Epithelial cell of esophagus (primary cell): Measurements from ENCODE around the gene B3GALT5.

Source experiments
- DNase-seq: peaks from one replicate; pipeline ENCODE4 v3.0.0; 2010; ENCODE audit warnings: low read depth
- H3K4me3 ChIP-seq: 2 replicates; pipeline ENCODE4 v1.5.1; 2011; ENCODE audit warnings: mild to moderate bottlenecking, low read length, control low read depth
- TF ChIP-seq, protein P1 (sequence below): IDR thresholded peaks from 2 replicates; pipeline ENCODE4 v1.5.1; 2011; ENCODE audit warnings: low read depth, mild to moderate bottlenecking, low read length, control low read depth, inconsistent platforms; ENCODE audit not compliant: insufficient read depth; ENCODE audit errors: missing control alignments

The B3GALT5 gene, protein sequence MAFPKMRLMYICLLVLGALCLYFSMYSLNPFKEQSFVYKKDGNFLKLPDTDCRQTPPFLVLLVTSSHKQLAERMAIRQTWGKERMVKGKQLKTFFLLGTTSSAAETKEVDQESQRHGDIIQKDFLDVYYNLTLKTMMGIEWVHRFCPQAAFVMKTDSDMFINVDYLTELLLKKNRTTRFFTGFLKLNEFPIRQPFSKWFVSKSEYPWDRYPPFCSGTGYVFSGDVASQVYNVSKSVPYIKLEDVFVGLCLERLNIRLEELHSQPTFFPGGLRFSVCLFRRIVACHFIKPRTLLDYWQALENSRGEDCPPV

DNA sequence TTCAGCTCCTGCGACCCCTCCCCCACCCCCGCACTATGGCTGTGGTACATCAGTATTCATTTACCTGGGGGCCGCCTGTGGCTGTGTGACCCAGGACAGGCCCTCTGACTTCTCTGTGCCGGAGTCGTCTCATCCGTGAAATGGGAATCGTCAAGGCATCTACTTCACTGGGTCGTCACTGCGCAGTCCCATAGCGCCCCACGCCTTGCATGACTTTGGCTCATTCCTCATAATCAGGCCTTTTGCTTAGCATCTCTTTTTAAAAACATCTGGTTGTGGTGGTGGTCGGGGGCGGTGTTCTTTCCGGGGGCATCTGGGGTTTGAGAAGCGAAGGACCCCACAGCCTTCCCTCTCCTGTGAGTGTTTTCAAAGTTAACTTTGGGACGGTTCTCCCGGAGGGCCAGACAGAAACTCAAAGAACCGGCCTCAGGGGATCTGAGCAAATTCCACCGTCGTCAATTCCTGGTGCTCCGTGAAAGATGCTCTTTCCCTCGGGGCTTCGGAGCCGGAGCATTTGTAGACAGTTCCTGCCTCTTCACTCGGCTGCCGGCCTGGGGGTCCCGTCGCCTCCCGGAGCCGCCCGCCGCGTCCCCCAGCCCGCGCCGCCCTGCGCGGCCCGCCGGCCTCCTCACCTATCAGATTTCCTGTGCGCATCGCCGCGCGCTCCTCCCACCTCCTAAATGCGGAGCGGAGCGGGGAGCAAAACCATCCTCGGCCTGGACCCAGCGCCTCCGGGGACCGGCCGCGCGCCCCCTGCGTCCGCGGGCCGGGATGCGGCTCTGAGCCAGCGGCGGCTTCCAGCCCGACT, at the start of gene B3GALT5:
B3GALT5 (plus strand) TSS at position 708 of the 808 bp plus-strand sequence. CDS start 47,620 bp downstream, outside the sequence.
- H3K4me3 ChIP-seq: no peak within 1 kb of the TSS
- peak; percentile 7 for DNase-seq
- TF ChIP-seq, protein P1, sequence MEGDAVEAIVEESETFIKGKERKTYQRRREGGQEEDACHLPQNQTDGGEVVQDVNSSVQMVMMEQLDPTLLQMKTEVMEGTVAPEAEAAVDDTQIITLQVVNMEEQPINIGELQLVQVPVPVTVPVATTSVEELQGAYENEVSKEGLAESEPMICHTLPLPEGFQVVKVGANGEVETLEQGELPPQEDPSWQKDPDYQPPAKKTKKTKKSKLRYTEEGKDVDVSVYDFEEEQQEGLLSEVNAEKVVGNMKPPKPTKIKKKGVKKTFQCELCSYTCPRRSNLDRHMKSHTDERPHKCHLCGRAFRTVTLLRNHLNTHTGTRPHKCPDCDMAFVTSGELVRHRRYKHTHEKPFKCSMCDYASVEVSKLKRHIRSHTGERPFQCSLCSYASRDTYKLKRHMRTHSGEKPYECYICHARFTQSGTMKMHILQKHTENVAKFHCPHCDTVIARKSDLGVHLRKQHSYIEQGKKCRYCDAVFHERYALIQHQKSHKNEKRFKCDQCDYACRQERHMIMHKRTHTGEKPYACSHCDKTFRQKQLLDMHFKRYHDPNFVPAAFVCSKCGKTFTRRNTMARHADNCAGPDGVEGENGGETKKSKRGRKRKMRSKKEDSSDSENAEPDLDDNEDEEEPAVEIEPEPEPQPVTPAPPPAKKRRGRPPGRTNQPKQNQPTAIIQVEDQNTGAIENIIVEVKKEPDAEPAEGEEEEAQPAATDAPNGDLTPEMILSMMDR: no peak

DNA sequence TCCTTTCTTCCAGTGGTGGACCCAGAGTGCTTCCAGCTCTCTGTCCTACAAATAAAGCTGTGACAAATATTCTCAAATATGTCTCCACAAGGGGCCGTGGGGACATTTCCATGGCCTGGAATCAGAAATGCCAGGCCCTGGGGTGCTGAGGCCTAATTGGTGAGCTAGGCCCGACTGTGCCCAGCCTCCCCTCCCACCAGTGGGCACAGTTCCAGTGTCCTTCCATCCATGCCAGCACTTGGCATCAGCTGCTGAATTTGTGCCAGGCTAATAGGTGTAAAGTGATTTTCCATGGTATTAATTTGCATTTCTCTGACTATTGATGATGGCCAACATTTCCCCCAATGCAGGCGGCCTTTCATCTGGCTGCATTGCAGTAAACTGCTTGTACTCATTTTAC, 48.5 kb upstream of the B3GALT5 start:
- no peak for DNase-seq
- no peak overlapping the region for H3K4me3 ChIP-seq
- TF ChIP-seq, protein P1: no peak

DNA sequence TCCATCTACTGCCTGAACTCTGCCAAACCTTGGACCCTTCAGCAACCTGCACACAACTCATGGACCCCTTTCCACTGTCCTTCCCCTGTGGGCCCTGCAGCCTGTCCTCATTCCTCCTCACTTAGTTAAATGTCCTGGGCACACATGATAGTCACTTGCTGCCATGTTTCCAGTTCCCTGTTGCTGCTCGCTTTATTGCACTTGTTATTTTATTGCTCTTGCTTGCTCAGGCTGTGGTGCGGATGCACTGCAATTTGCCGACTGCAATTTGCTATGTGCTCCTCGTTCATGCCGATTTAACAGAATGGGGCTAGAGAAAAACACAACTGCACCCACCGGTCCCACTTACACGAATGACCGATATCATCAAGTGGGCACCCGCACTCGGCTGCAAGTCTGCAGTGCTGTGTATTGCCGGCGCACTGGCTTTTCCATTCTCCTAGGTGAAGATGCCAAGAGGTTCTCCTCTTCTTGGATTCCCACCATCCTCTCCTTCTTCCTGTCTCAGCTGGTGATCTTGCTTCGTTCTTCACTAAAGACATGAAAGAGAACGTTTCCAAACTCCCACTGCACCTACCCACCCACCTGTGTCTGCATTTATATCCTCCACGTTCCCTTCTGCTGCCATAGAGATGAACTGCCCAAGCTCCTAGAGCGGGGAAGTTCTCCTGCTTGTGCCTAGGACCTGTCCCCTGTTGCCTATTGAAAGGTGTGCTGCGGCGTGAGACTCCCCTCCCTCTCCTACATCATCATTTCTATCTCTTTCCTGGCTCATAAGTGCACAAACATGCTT, 45.4 kb upstream of the B3GALT5 start:
- no peak for DNase-seq
- TF ChIP-seq, protein P1: no peak
- H3K4me3 ChIP-seq: no peak overlapping the region

DNA sequence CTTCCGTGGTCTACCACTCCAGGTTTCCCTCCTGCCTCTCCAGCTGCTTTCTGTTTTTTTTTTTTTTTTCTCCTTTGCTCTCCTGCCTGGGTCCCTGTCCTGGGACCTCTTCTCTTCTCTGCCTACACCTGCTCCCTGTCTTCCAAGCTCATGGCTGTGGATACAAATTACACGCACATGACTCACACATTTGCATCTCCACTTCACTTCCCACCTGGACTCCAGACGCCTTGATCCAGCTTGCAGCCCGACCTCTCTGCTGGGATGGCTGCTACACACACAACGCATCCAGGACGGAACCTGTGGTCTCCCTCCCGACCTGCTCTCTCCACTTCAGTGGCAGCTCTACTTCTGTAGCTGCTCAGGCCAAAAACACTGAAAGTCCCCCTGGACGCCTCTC, 44.4 kb upstream of the B3GALT5 start:
- H3K4me3 ChIP-seq: no peak overlapping the region
- DNase-seq: no peak
- TF ChIP-seq, protein P1: no peak

DNA sequence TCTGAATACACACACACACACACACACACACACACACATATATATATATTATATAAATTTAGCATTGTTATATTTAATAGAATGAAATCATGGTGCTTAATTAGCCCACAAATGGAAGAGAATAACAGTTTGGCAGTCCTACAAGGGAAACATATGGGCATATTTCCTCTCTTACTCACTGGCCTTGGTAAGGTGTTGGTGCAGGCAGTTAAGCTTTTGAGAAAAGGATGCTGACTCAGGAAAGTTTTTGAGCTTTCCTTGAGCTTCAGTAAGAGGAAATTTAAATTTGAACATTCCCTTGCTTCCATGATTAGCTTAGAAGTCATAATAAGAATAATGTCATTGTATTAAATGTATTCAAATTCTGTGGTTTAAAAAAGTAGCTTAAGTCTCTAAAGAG, 37.0 kb upstream of the B3GALT5 start:
- no peak overlapping the region for H3K4me3 ChIP-seq
- TF ChIP-seq, protein P1: no peak
- peak; percentile 20 for DNase-seq

DNA sequence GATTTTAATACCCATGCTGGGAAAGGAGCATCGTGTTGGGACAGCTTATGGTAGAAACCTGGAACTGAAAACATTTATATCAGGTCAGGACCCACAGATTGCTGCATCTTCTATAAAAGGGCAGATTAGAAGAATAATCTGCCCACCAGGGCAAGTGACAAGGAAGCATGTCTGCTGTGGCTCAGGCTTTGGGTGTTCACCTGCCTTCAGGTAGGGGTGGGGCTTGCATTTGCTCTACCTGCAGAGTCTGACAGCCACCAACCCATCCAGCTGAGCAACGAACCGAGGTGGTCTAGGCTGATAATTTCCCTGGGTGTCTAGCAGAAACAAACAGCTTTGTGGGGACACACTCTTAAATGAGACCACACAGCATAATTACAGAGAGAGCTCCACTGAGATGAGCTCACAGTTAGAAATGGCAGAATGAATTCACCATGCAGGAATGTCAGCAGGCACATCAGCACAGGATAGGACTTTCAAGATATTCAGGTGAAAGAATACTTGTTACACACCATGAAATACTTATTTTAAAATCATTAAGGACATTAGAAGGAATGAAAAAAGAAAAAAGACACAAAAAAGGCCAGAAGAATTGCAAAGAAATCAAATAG, 36.1 kb upstream of the B3GALT5 start:
- TF ChIP-seq, protein P1: no peak
- no peak overlapping the region for H3K4me3 ChIP-seq
- no peak for DNase-seq
